ENCODE results near the gene IKZF4.

GRCh38 chr12:56010111-56010570, 10.7 kb upstream of the IKZF4 start:
- TF ChIP-seq CTCF (IDR thresholded peaks at IDR 0.05) (no peak), ZFX (IDR thresholded peaks at IDR 0.05; ENCODE audit: borderline replicate concordance) (no peak)
